PC-9 (cell line): Measurements from ENCODE around the gene F2. TPM values are rescaled to one million over a fixed set of nuclear protein-coding genes. Genes with fewer than 3 reads are reported as not detected.

ENCODE experiments used
- BruUV-seq: library from RNA; stranded (reverse); fragments of 400-500 nt; replicated peaks from 2 replicates; lab custom pipeline; 2021; lab: Mats Ljungman, UMichigan
- CTCF ChIA-PET: fragments of 300-600 bp; sonication (Branson Sonifier 250); formaldehyde crosslinking; loops from one replicate; lab custom pipeline; 2022; ENCODE audit warnings: antibody characterized with exemption; lab: Charles Lee
- POLR2A ChIA-PET: fragments of 300-600 bp; sonication (Branson Sonifier 250); formaldehyde crosslinking; loops from one replicate; lab custom pipeline; 2022; ENCODE audit warnings: antibody characterized with exemption; ENCODE audit not compliant: unreplicated experiment; lab: Charles Lee
- DNase-seq, 2 experiments: peaks; one replicate each; pipeline versions ENCODE4 v3.0.0 to v3.0.0-alpha.2; 2015 to 2022; ENCODE audit warnings: mixed read lengths in 1 of 2
- H2AFZ ChIP-seq: fragments of 200-600 bp; sonication (generic); 2 replicates; pipeline ENCODE4 v1.8.1; 2017; ENCODE audit warnings: antibody characterized with exemption
- H3F3A ChIP-seq: fragments of 200-600 bp; sonication (generic); 2 replicates; pipeline ENCODE4 v1.8.1; 2017; ENCODE audit warnings: antibody characterized with exemption, mild to moderate bottlenecking, low read depth; ENCODE audit not compliant: insufficient read depth
- H3K27ac ChIP-seq: fragments of 200-600 bp; sonication (generic); 2 replicates; pipeline ENCODE4 v1.6.1; 2016; ENCODE audit warnings: mixed run types
- H3K27me3 ChIP-seq: fragments of 200-600 bp; sonication (generic); 2 replicates; pipeline ENCODE4 v1.6.1; 2016; ENCODE audit warnings: low read depth, mixed run types; ENCODE audit not compliant: insufficient read depth
- H3K36me3 ChIP-seq: fragments of 200-600 bp; sonication (generic); 2 replicates; pipeline ENCODE4 v1.6.1; 2016; ENCODE audit warnings: low read depth, mixed run types
- H3K4me1 ChIP-seq: fragments of 200-600 bp; sonication (generic); replicated peaks from 2 replicates; pipeline ENCODE4 v1.6.1; 2016; ENCODE audit warnings: mixed run types; ENCODE audit not compliant: insufficient read depth
- H3K4me2 ChIP-seq: fragments of 200-600 bp; sonication (generic); 2 replicates; pipeline ENCODE4 v1.6.1; 2017; ENCODE audit warnings: mixed run types
- H3K4me3 ChIP-seq: fragments of 200-600 bp; sonication (generic); 2 replicates; pipeline ENCODE4 v1.6.1; 2016; ENCODE audit warnings: mixed run types
- H3K79me2 ChIP-seq: fragments of 200-600 bp; sonication (generic); 2 replicates; pipeline ENCODE4 v1.6.1; 2017; ENCODE audit warnings: low read depth, mixed run types
- H3K9me2 ChIP-seq: fragments of 200-600 bp; sonication (generic); 2 replicates; pipeline ENCODE4 v1.8.1; 2017; ENCODE audit warnings: mild to moderate bottlenecking; ENCODE audit not compliant: insufficient read depth
- H3K9me3 ChIP-seq: fragments of 200-600 bp; sonication (generic); 2 replicates; pipeline ENCODE4 v1.8.1; 2016; ENCODE audit warnings: low read depth; ENCODE audit not compliant: insufficient read depth
- H4K20me1 ChIP-seq: fragments of 200-600 bp; sonication (generic); 2 replicates; pipeline ENCODE4 v1.8.1; 2017; ENCODE audit not compliant: insufficient read depth
- CTCF ChIP-seq: fragments of 200-600 bp; sonication (generic); conservative IDR thresholded peaks from 2 replicates; pipeline ENCODE4 v1.6.1; 2017; ENCODE audit warnings: mixed run types, antibody characterized with exemption, mild to moderate bottlenecking, moderate library complexity
- EZH2 ChIP-seq: fragments of 200-600 bp; sonication (generic); IDR thresholded peaks from 2 replicates; pipeline ENCODE4 v1.8.0; 2017; ENCODE audit warnings: antibody characterized with exemption, low read depth
- intact Hi-C: fragments of 100-400 bp; cut with micrococcal nuclease; formaldehyde crosslinking; loops from one replicate; pipeline ENCODE4 v1.10.0; 2022; ENCODE audit not compliant: unreplicated experiment
- total RNA-seq: library from RNA; stranded (reverse); gene quantifications from 2 replicates; pipeline ENCODE4 v1.2.3, GENCODE V29; 2021

Gene F2
- total RNA-seq, 1 experiment from 2014 or later, result not detected

DNA sequence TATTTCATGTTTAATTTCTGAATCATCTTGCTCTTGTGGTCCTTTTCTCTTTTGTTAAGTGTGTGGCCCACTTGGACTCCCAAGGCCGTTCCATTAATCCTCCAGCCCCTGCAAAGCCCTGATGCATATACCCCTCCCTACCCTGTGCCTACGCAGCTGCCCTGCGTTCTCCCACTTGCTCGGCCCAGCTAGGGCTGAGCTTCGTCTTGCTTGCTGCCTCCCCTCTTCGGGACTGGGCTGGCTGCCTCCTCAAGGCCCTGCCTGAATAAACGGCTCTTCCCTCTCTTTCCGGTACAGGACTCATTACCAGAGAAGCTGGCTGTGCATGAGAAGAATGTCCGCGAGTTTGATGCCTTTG, 47.1 kb upstream of the F2 start:
- Histone ChIP-seq H3K9me3 (no peaks in the 10 kb centered on the region), H3K4me2 (no peak overlapping the region), H3K4me3 (no peak overlapping the region), H3K4me1 (0 out of 2 replicates have a peak, but pooled peaks cover 5% of the 10 kb centered on the region), H4K20me1 (no peaks in the 10 kb centered on the region; the same call in 1 of the 2 replicates), H3K36me3 (peaks cover 28% of the 10 kb centered on the region; the same call in 1 of the 2 replicates), H3K27me3 (no peaks in the 10 kb centered on the region), H3K9me2 (no peaks in the 10 kb centered on the region), H3F3A (peaks cover 27% of the 10 kb centered on the region; the same call in 1 of the 2 replicates), H2AFZ (no peak overlapping the region), H3K79me2 (no peaks in the 10 kb centered on the region), H3K27ac (no peak overlapping the region)
- no peak for TF ChIP-seq CTCF
- TF ChIP-seq EZH2, result no peak
- DNase-seq, result no peak
- ChIA-PET POLR2A (no interaction called here), CTCF (no interaction called here)
- no TSS peak for BruUV-seq
- intact Hi-C loops, result no loop called here

DNA sequence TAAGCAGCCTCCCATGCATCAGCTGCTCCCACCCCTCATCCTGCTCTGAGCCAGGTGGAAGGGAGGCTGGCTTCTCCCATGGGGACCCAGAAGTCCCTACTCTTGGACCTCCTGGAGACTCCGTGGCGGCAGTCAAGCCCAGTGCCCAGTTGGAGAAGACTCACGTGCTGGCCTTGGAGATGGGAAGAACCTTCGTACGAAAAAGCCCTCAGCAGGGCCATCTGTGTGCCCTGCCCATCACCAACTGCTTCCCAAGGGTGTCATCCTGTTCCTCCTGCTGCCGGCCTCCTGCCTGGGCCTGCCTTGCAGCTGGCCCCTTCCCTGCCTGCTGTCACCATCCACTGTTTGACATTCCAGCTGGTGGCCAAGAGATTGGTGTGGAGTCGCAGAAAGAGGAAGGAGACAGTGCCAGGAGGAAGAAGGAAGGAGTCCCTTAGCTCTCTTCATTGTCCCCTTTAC, 46.6 kb upstream of the F2 start:
- no peak for TF ChIP-seq EZH2
- TF ChIP-seq CTCF, result no peak
- Histone ChIP-seq H3F3A (peaks cover 27% of the 10 kb centered on the region; the same call in 1 of the 2 replicates), H3K27me3 (no peaks in the 10 kb centered on the region), H3K36me3 (peaks cover 23% of the 10 kb centered on the region; the same call in 1 of the 2 replicates), H3K9me3 (no peaks in the 10 kb centered on the region), H3K4me1 (0 out of 2 replicates have a peak, but pooled peaks cover 5% of the 10 kb centered on the region), H3K79me2 (no peaks in the 10 kb centered on the region), H3K4me2 (no peak overlapping the region), H3K27ac (no peak overlapping the region), H3K9me2 (no peaks in the 10 kb centered on the region), H2AFZ (no peak overlapping the region), H3K4me3 (no peak overlapping the region), H4K20me1 (no peaks in the 10 kb centered on the region; the same call in 1 of the 2 replicates)
- no peak for DNase-seq
- BruUV-seq, result no TSS peak
- intact Hi-C loops, result no loop called here
- CTCF ChIA-PET, result no interaction called here
- POLR2A ChIA-PET, result no interaction called here

- H3K4me2 ChIP-seq, result no peak overlapping the region
- 0 out of 2 replicates have a peak, but pooled peaks cover 11% of the 10 kb centered on the region for H3K36me3 ChIP-seq
- intact Hi-C loops, result no loop called here
- H3F3A ChIP-seq, result peaks cover 27% of the 10 kb centered on the region; the same call in 1 of the 2 replicates
- no peak overlapping the region for H3K27ac ChIP-seq
- CTCF ChIA-PET, result interaction anchor here (0.6 kb wide), 1 partner anchor 295 kb away, joined by 3 read pairs; no protein-coding TSS in a partner anchor
- DNase-seq, result no peak
- no TSS peak for BruUV-seq
- H3K9me2 ChIP-seq, result no peaks in the 10 kb centered on the region
- H3K79me2 ChIP-seq, result no peaks in the 10 kb centered on the region
- H2AFZ ChIP-seq, result no peak overlapping the region
- no peaks in the 10 kb centered on the region; the same call in 1 of the 2 replicates for H4K20me1 ChIP-seq
- H3K9me3 ChIP-seq, result no peaks in the 10 kb centered on the region
- POLR2A ChIA-PET, result no interaction called here
- TF ChIP-seq EZH2 (no peak), CTCF (no peak)
- H3K4me3 ChIP-seq, result no peak overlapping the region
- 0 out of 2 replicates have a peak, but pooled peaks cover 5% of the 10 kb centered on the region for H3K4me1 ChIP-seq
- no peaks in the 10 kb centered on the region for H3K27me3 ChIP-seq
Measured at GRCh38 chr11:46673713-46674462, 45.1 kb upstream of the F2 start.
